Ovary (tissue), 3 donors: ENCODE measurements around the gene UBXN2A.

Experiments used
- POLR2A ChIP-seq: fragments of 450-650 bp; IDR thresholded peaks from one replicate; pipeline ENCODE4 v1.6.1; 2017; ENCODE audit warnings: antibody characterized with exemption, mild to moderate bottlenecking, moderate library complexity
- TF ChIP-seq, protein P1 (sequence below), 3 donors: fragments of 450-650 bp in 2 of 3; fragments of 200-600 bp in 1 of 3; IDR thresholded peaks; one replicate each; pipeline versions ENCODE4 v1.5.1 to v1.8.0; 2016 to 2022; ENCODE audit warnings: antibody characterized with exemption in 3 of 3, mild to moderate bottlenecking in 1 of 3
- donor health status: DM: no; HTN: no; CAD: no.

DNA sequence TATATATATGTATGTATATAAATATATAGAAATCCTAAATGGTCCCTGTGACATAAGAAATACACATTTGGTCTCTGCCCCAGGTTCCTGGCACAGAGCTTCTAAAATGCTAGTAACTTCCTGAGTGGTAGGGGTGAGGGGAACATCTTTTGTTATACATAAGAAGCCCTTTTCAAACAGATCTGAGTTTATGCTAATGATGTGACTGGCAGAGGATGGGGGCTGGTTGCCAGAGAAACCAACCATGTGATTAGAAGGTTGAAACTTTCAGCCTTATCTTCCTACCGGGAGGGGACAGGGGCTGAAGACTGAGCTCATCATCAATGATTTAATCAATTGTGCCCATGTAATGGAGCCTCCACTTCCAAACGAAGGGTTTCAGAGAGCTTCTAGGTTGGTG, 86.0 kb downstream of the UBXN2A start:
- TF ChIP-seq POLR2A: no peak
- TF ChIP-seq, protein P1, sequence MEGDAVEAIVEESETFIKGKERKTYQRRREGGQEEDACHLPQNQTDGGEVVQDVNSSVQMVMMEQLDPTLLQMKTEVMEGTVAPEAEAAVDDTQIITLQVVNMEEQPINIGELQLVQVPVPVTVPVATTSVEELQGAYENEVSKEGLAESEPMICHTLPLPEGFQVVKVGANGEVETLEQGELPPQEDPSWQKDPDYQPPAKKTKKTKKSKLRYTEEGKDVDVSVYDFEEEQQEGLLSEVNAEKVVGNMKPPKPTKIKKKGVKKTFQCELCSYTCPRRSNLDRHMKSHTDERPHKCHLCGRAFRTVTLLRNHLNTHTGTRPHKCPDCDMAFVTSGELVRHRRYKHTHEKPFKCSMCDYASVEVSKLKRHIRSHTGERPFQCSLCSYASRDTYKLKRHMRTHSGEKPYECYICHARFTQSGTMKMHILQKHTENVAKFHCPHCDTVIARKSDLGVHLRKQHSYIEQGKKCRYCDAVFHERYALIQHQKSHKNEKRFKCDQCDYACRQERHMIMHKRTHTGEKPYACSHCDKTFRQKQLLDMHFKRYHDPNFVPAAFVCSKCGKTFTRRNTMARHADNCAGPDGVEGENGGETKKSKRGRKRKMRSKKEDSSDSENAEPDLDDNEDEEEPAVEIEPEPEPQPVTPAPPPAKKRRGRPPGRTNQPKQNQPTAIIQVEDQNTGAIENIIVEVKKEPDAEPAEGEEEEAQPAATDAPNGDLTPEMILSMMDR (IDR thresholded peaks at IDR 0.05): no peak
